Measurements from ENCODE around the gene DUSP22.

GRCh38 chr6:317448-318144 is 25.3 kb downstream of the DUSP22 start:
- TF ChIP-seq, protein P1, sequence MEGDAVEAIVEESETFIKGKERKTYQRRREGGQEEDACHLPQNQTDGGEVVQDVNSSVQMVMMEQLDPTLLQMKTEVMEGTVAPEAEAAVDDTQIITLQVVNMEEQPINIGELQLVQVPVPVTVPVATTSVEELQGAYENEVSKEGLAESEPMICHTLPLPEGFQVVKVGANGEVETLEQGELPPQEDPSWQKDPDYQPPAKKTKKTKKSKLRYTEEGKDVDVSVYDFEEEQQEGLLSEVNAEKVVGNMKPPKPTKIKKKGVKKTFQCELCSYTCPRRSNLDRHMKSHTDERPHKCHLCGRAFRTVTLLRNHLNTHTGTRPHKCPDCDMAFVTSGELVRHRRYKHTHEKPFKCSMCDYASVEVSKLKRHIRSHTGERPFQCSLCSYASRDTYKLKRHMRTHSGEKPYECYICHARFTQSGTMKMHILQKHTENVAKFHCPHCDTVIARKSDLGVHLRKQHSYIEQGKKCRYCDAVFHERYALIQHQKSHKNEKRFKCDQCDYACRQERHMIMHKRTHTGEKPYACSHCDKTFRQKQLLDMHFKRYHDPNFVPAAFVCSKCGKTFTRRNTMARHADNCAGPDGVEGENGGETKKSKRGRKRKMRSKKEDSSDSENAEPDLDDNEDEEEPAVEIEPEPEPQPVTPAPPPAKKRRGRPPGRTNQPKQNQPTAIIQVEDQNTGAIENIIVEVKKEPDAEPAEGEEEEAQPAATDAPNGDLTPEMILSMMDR (IDR thresholded peaks at IDR 0.05; ENCODE audit: low read depth, low read length), result no peak
- no peak for TF ChIP-seq EZH2phosphoT487 (IDR thresholded peaks at IDR 0.05; ENCODE audit: low read depth)
